ENCODE results near the gene PLD3.
"Not testable (repeated sequence)": the region's sequence is repeated elsewhere in the genome, so short reads cannot be mapped to it uniquely, and the experiment has no call there.

Gene PLD3

DNA sequence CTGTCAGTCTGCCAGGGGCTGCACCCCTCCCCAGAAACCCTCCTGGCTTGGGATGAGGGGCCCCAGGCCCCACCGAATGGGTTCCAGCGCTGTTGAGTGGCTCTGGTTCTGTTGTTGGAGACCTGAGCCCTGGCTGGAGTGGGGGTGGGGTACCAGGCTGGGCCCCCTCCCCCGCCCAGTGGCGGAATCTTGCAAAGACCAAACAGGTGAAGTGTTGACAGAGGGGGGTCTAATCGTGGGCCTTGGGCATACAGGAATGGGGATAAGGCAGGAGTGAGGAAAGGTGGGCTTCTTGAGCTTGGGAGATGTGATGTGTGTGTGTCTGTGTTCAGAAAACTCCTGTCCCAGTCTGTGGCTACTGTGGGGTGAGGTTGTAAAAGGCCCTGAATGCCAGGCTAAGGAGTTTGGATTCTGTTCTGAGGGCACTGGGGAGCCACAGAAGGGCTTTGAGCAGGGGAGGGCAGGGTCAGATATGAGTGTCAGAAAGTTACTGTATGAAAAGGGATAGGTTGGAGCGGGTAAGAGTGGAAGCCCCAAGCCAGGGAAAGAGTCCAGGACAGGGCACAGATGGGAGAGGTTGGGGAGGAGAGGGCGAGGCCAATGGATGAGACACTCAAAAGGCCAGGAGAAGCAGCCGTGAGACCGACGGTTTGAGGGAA, 41.7 kb downstream of the PLD3 start, which contains the start of gene HIPK4:
Gene HIPK4 (minus strand): TSS at position 98 of the 659 bp plus-strand sequence. CDS start 279 bp downstream, outside the sequence.
- FAIRE-seq, result no peak

DNA sequence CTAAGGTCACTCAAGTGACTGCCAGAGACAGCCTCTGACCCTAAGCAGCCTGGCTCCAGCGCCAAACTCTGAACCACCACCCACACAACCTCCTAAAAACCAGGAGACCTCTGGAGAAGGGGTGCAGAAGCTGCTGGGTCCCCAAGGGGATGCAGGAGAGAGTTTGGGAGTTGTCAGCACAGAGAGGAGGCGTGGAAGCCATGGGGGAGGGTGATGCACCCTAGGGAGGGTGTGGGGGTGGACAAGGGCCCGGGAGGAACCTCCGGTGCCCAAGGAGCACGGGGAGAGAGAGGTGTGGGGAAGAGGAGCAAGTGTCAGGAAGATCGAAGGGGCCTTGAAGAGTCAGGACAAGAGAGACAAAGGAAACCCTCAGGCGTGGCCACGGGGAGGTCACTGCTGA, 43.6 kb downstream of the PLD3 start:
- FAIRE-seq, result no peak

DNA sequence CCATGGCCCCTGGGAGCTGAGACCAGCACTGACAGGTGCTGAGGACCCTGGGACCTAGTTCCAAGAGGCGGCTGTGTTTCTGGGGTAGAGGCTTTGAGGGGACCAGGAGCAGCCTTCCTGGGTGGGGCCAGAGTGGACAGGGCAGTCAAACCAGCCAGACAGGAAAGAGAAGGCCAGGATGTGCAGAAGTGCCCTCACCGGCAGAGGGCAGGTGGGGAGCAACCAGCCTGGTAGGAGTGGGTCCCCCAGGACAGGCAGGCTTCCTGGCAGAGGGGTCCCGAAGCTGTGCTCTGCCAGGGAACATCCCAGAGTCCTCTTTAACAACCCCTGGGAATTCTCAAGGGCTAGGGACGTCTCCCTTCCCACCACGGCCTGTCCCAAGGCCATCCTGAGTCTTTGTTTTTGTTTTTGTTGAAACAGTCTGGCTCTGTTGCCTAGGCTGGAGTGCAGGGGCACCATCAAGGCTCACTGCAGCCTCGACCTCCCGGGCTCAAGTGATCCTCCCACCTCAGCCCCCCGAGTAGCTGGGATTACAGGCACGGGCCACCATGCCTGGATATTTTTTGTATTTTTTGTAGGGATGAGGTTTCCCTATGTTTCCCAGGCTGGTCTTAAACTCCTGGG, 44.5 kb downstream of the PLD3 start:
- FAIRE-seq, result no peak

DNA sequence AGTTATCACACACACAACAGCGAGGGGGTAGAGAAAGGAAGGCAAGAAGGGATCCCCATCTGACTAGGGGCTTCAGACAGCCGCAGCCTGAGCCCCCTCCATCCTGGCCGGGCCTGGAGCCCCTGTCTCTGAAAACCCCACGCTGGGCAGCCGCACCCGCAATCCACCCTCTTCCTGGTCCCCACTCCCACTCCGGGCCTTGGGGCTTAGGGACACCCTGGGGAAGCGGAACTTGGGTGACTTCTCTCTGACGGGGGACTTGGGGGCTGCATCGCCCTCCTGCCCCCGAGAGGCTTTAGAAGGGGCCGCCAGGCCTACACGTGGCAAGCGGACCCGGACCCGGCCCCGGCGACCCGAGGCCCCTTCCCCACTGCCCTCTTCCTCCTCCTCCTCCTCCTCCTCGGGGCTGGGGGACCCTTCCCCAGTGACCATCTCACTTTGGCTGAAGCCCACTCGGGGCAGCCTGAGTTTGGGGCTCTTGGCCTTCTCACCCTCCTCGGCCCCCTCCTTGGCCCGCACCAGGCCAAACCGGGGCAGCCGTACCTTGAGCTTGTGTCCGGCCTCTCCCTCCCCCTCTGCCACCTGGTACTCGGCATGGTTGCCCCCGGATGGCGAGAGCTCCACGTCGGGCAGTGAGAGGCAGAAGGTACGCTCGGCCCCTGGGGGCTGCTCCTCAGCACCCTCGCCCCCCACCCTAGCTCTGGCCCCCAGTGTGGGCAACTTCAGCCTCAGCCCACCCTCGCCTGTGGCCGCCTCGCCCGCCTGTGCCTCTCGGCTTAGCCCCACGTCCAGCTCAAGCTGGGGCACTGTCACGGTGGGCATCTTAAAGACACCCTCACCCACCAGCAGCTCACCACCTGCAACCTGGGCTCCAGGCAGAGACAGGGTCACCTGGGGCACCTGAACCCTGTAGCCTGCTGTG, 45.7 kb downstream of the PLD3 start:
- no peak for FAIRE-seq

DNA sequence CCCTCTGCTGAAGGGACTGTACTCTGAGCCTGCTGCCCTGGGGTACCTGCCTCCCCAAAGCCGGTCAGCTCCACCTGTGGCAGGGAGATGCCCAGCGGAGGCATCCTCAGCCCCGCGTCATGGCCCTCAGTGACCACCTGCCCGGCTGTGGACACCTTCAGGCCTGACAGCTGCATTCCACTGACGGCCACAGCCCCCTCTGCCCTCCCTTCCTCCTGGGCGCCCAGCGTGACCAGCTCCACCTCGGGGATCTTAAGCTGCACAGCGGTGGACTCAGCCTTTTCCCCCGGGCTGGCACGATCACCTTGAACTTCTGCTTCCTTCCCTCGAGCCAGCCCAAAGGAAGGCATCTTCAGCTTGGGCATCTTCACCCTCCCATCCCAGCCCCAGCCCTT, 46.3 kb downstream of the PLD3 start:
- FAIRE-seq, result no peak

DNA sequence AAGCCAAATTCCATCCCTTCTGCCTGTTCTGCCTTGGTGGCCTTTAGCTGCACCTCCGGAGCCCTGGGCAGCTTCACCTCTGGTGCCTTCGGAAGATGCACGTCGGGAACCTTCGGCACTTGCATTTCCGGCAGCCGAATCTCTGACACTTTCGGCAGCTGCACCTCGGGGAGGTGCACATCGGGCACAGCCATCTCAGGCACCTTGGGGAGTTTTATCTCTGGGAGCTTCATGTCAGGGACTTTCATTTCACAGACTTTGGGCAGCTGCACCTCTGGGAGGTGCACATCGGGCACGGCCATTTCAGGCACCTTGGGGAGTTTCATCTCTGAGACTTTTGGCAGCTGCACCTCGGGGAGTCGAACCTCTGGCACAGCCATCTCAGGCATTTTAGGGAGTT, 47.5 kb downstream of the PLD3 start:
- FAIRE-seq, result no peak

DNA sequence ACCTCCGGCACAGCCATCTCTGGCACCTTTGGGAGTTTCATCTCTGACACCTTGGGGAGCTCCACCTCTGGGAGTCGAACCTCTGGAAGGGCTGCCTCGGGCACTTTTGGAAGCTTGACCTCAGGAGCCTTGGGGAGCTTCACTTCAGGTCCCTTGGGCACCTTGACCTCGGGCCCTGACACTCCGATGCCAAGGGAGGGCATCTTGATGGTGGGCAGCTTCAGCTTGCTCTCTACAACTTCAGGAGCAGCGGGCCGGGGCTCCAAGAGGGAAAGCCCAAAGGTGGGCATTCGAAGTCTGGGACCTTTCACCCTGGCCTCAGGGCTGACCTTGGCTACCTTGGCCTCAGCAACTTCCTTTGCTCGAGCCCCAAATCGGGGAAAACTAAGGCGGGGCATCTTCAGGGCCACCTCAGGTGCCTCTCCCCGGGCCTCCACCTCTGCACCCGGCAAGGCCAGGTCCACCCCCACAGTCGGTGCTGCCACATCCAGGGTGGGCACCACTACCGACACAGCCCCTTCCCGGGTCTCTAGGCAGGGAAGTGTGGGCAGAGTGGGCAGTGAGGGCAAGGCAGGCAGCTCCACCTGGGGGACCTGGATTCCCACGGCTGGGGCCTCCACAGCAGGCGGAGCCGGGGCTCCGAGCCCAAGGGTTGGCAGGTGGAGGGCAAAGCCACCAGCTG, 48.5 kb downstream of the PLD3 start:
- no peak for FAIRE-seq

DNA sequence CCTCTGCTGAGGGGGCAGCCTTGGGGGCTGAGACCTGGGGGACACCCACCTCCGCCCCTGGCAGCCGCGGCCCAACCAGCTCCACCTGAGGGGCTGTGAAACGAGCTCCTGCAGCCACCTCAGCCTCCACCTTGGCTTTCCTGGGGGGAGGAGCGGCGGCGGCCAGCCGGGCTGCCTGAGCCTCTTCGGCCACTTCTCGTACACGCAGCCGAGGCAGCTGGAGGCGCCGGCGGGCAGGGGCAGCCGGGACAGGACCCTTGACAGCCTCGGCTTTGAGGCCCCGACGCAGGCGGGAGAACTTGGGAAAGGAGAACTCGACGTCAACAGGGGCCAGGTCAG, 49.0 kb downstream of the PLD3 start:
- no peak for FAIRE-seq

DNA sequence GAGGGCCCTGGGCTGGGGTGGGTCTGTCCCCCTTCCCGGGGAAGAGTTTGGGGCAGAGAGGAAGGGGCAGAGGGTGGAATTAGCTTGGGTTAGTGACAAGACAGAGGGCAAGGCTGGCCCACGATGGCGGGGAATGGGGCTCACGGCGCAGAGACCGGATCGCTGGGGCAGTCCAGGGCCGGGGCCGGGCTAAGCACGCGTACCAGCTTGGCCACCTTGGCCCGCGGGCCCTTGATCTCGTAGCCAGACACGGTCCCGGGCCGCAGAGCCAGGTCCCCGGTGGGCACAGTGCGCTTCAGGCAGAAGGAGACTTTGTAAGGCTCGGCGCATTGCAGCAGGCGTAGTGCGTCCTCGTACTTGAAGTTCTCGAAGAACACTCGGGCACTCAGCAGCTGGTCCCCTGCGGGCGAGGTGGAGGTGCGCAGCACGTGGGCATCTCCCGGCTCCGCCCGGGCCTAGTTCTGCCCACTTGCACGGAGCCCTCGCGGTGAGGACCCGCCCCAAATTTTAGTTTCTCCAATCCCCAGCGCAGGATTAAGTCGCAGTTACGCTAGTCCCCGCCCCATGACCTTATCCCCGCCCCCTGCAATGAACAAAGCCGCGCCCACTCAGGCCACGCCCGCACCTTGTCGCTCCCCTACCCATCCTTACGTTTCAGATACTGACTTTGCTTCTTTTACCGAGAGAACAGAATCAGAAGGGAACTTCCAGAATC, 50.1 kb downstream of the PLD3 start:
- FAIRE-seq, result no peak

DNA sequence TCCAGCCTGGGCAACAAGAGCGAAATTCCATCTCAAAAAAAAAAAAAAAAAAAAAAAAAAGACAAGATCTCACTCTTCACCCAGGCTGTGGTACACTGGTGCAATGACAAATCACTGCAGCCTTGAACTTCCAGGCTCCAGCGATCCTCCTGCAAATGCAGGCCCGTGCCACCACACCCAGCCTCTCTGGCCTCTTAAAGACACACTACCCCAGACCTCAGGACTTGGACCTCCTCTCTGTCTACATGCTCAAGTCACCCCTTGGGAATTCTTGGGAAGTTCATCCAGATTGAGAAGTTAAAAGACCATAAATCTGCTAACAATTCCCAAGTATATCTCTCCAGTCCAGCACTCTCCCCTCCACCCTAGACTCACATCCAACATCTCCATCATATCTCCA, 52.1 kb downstream of the PLD3 start:
- FAIRE-seq, result no peak

DNA sequence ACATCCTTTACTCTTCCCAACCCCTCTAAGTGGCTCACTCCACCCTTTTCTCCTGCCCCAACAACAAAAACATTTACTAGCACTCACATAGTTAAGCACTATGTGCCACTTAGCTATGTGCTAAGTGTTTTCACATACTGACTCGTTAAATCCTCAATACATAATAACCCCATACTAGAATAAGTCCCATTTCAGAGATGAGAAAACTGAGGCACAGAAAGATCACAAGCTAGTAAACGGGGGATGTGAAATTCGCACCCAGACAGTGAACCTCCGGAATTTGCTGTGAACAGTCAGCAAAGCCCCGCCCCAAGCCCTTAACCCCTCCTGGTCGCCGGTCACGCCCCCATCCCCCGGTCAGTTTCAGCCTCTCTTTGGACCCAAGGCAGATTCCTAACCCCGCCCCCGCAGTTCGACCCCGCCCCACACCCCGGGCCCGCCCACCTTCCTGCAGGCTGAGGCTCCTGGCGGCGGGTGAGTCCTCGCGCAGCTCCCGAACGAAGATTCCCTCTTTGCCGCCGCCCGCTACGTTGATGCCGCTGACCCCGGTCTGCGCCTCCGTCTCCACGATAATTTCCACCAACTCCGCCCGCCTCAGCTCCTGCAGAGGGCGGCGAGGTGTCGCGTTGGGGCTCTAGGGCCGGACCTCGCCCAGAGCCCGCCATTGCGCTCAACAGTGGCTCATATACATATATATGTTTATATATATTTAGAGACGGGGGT, 54.9 kb downstream of the PLD3 start:
- FAIRE-seq, result no peak

DNA sequence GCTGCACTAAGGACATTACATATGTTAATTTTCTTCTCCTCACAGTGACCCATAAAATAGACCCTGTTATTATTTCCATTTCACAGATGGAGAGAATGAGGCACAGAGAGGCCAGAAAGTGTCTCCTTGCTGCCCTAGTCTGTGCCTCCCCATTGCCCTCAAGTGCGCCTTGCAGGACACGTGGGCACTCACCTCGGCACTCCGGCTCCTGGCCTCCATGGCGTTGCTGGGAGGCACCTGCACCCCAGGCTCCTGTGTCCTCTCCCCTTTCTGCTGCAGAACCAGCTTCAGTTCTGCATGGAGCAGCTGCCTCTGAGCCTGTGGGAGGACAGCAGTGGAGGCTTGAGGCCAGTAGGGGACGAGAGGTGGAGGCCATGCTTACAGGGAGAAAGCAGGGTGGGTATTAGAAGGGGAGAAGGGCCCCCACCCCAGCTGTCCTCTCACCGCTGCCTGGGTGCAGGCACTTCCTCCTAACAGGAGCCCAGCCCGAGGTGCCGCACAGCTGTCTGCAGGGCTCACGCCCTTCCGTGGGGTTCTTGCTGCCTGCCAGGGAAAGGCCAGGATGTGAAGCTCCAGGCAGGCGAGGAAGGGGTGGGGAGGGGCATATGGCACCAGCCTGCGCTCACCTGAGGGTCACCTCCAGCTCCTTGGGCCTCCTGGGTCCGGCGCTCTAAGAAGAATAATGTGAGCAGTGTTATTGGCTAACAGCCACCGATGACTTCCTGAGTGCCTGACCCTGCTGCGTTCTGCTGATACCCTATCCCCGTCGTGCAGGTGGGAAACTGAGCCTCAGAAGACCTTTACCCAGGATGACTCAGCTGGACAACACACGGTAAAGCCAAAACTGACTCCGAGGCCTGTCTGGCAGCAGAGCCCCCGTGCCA, 59.5 kb downstream of the PLD3 start:
- no peak for FAIRE-seq

DNA sequence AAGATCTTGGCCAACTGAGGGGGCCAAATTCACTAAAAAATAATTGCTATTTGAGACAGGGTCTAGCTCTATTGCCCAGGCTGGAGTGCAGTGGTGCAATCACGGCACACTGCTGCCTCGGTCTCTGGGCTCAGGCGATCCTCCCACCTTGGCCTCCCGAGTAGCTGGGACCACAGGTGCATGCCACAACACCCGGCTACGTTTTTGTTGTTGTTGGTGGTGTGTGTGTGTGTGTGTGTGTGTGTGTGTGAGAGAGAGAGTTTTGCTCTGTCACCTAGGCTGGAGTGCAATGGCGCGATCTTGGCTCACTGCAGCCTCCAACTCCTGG, 60.1 kb downstream of the PLD3 start:
- not testable (repeated sequence) for FAIRE-seq

DNA sequence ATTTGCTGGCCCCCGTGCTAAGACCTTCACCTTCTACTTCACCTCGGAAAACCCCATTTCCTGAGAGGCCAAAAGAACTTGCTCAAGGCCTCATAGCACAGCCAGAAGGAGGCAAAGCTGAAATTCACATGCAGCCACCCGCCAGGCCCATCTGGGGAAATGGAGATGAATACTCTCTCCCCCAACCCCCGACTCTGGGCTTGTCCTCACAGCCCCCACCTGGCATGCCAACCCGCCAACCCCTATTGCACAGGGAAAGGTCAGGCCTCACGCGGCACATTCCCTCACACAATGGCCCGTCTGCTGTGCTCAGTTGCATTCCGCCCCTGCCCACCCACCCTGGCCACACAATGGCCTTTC, 61.5 kb downstream of the PLD3 start:
- FAIRE-seq, result no peak

DNA sequence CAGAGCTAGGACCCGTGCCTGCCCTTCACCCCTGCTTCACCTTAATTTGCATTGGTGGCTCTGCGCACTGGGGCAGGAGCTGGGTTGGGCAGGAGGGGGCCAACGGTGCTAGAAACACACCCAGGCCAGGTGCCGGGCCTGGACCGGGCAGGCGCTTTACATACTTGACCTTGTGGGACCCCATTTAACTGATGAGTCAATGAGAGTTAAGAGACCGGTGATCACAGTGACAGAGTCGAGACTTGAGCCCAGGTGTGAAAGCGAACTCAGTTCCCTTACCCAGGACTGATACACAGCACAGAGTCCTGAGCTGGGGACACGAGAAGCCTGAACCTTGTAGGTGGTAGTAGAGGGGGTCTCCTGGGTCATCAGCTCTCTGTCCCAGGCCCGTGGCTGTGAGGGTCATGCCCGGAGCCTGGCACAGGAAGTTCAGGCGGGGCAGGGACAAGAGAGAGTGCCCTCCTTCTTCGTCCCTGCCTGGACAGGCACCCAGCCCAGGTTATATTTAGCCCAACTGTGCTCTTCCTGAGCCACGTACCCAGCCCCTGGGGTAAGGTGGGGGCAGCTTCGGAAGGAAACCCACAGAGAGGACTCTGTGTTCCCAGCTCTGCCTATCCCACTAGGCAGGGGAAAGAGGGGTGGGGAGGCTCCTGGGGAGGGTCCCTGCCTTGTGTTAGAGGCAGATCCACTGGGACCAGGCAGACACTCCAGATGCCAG, 62.8 kb downstream of the PLD3 start:
- no peak for FAIRE-seq

DNA sequence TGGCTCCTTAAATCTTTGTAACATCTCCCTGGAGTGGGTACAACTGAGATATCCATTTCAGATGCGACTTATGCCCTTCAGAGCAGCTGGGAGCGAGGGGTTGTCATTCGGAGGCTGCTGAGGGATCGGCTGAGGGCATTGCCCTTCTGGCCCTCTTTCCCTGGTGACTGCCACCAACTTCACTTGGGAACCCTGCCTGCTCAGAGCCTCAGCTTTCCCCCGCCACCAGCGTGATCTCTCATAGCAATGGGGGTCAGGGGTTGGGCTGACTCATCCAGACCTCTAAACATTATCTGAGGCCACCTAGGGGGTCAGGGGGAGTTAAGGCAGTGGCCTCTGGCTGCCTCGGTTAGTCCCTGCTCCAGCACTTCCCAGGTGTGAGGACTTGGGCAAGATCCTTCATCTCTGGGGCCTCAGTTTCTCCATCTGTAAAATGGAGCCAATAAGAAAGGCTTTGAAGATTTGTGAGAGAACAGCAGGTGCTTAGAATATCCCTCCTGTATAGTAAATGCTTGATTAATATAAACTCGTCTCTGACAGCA, 63.5 kb downstream of the PLD3 start:
- no peak for FAIRE-seq

DNA sequence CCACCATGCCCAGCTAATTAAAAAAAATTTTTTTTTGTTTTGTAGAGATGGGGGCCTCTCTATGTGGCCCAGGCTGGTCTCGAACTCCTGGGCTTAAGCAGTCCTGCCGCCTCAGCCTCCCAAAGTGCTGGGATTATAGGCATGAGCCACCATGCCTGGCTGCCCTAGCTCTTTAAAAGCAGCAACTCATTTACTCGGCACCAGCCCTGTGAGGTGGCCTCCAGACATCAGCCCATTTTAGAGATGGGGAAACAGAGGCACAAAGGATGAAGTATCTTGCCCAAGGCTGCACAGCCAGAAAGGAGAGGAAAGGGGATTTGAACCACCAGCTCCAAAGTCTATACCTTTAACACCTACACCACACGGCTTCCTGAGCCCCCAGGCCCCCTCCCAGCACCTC, 64.4 kb downstream of the PLD3 start:
- FAIRE-seq, result no peak

DNA sequence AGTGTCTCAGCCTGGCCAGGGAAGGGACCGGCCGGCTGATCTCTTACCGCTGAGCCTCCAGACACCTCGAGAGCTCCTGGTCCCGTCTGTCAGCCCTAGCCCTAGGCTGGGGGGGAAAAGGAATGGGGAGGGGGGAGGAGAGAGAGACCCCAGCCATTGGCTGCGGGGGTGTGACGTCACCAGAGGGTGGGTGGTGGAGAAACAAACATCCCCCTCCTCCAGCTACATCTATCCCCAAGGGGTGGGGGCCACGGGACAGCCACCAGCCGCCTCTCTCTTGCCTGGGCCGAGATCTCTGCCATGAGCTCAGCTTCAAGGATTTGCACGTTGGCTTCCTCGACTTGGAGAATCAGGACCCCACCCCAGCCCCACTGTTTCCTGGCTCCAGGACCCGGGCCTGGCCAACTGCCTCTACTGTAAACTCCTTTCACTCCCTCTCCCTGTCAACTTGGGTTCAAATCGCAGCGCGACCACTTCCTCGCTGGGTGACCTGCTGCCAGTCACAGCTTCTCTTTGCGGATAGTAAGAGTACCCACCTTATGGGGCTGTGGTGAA, 64.9 kb downstream of the PLD3 start, which contains the start of gene PRX:
Gene PRX (minus strand): TSS at position 88 of the 555 bp plus-strand sequence. CDS start 5,446 bp downstream, outside the sequence.
- FAIRE-seq, result no peak
